ENCODE results near the gene TMPRSS4.

TMPRSS4 gene

DNA sequence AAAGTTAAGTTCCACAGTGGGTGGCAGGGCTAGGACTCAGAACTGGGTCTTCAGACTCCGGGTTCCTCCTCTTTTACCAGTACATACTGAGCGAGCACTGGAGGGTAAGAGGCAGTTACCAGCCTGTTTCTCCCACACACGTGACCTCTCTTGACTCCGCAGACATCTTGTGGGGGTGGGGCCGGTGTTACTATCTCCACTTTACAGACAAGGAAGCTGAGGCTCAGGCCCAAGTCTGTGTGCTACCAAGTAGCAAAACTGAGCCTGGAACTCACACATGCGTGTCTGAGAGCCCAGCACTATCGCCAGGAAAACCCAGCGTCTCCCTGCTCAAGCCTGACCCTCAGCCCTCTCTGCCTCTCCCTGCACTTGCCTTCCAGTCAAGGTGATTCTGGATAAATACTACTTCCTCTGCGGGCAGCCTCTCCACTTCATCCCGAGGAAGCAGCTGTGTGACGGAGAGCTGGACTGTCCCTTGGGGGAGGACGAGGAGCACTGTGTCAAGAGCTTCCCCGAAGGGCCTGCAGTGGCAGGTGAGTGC, 25.9 kb downstream of the TMPRSS4 start:
- H3K27me3 ChIP-seq (ENCODE audit: control insufficient read depth, insufficient read depth, low read length) = no peaks in the 10 kb centered on the region
- no peaks in the 10 kb centered on the region for H3K9me3 ChIP-seq (ENCODE audit: control insufficient read depth, low read length)
- no peak overlapping the region for H3K9ac ChIP-seq (ENCODE audit: low read length)
- H3K4me3 ChIP-seq (ENCODE audit: low read length) = no peak overlapping the region
- peaks cover 6% of the 10 kb centered on the region for H3K36me3 ChIP-seq (ENCODE audit: control insufficient read depth, insufficient read depth, low read length)
- H3K4me1 ChIP-seq (ENCODE audit: control insufficient read depth, insufficient read depth, low read length) = no peaks in the 10 kb centered on the region

- H3K4me1 ChIP-seq (ENCODE audit: control insufficient read depth, insufficient read depth, low read length) = no peaks in the 10 kb centered on the region
- H3K27me3 ChIP-seq (ENCODE audit: control insufficient read depth, insufficient read depth, low read length) = no peaks in the 10 kb centered on the region
- no peaks in the 10 kb centered on the region for H3K9me3 ChIP-seq (ENCODE audit: control insufficient read depth, low read length)
- H3K36me3 ChIP-seq (ENCODE audit: control insufficient read depth, insufficient read depth, low read length) = peaks cover 6% of the 10 kb centered on the region
- H3K4me3 ChIP-seq (ENCODE audit: low read length) = no peak overlapping the region
- H3K9ac ChIP-seq (ENCODE audit: low read length) = no peak overlapping the region
Observed at GRCh38 chr11:118104491-118104890, 27.6 kb downstream of the TMPRSS4 start.

- H3K4me1 ChIP-seq (ENCODE audit: control insufficient read depth, insufficient read depth, low read length) = peaks cover 1% of the 10 kb centered on the region
Observed at GRCh38 chr11:118105657-118106305, 28.9 kb downstream of the TMPRSS4 start.

DNA sequence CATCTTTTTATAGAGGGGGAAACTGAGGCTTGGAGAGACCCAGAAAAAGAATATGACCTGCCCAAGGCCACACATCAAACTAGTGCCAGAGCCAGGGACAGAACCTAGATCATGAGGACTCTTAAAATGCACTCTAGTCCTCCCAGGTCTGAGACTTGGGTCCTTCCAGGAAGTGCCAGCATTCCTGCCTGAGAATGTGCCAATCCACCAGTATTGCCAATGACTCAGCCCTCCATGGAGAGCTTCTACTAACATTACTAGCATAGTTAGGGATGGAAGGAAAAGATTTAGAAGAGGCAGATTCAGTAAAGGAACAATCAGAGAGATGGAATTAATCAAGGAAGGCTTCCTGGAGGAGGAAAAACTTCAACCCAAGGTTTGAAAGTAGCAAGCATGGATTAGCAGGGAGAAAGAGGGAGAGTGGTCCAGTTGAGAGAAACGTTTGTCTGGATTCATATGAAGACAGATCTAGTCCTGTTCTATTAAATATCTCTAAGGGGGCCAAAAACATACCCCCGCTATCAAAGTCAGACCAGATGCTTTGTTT, 30.0 kb downstream of the TMPRSS4 start:
- Histone ChIP-seq H3K27me3 (ENCODE audit: control insufficient read depth, insufficient read depth, low read length) (no peaks in the 10 kb centered on the region), H3K4me1 (ENCODE audit: control insufficient read depth, insufficient read depth, low read length) (peaks cover 6% of the 10 kb centered on the region), H3K4me3 (ENCODE audit: low read length) (no peak overlapping the region), H3K9me3 (ENCODE audit: control insufficient read depth, low read length) (no peaks in the 10 kb centered on the region), H3K9ac (ENCODE audit: low read length) (no peak overlapping the region), H3K36me3 (ENCODE audit: control insufficient read depth, insufficient read depth, low read length) (no peaks in the 10 kb centered on the region)

More at GRCh38 chr11:118105657-118106305, 28.9 kb downstream of the TMPRSS4 start:
- no peaks in the 10 kb centered on the region for H3K27me3 ChIP-seq (ENCODE audit: control insufficient read depth, insufficient read depth, low read length)
- no peaks in the 10 kb centered on the region for H3K9me3 ChIP-seq (ENCODE audit: control insufficient read depth, low read length)
- no peak overlapping the region for H3K9ac ChIP-seq (ENCODE audit: low read length)
- no peak overlapping the region for H3K4me3 ChIP-seq (ENCODE audit: low read length)
- no peaks in the 10 kb centered on the region for H3K36me3 ChIP-seq (ENCODE audit: control insufficient read depth, insufficient read depth, low read length)

- no peak overlapping the region for H3K4me3 ChIP-seq (ENCODE audit: low read length)
- peaks cover 6% of the 10 kb centered on the region for H3K4me1 ChIP-seq (ENCODE audit: control insufficient read depth, insufficient read depth, low read length)
- H3K9me3 ChIP-seq (ENCODE audit: control insufficient read depth, low read length) = no peaks in the 10 kb centered on the region
- no peaks in the 10 kb centered on the region for H3K36me3 ChIP-seq (ENCODE audit: control insufficient read depth, insufficient read depth, low read length)
- no peak overlapping the region for H3K9ac ChIP-seq (ENCODE audit: low read length)
- H3K27me3 ChIP-seq (ENCODE audit: control insufficient read depth, insufficient read depth, low read length) = no peaks in the 10 kb centered on the region
Observed at GRCh38 chr11:118108513-118108912, 31.6 kb downstream of the TMPRSS4 start.

DNA sequence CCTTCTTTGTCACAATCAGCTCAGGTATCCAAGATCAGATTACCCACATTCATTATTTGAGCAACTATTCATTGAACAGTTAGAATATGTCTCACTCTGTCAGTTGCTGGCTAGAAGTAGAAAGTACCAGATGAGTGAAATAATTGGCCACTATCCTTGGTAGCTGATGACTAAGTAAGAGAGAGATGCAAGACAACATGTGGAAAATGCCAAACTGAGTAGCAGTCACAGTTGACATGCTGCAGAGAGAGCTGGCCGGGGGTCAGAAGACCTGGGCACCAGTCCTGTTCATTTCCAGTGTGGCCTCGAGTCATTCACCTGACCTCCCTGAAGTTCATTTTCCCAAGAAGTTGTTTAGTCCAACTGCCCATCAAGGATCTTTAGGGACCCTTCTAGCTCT, 32.4 kb downstream of the TMPRSS4 start:
- Histone ChIP-seq H3K9ac (ENCODE audit: low read length) (no peak overlapping the region), H3K9me3 (ENCODE audit: control insufficient read depth, low read length) (no peaks in the 10 kb centered on the region), H3K4me1 (ENCODE audit: control insufficient read depth, insufficient read depth, low read length) (peaks cover 6% of the 10 kb centered on the region), H3K27me3 (ENCODE audit: control insufficient read depth, insufficient read depth, low read length) (no peaks in the 10 kb centered on the region), H3K4me3 (ENCODE audit: low read length) (no peak overlapping the region), H3K36me3 (ENCODE audit: control insufficient read depth, insufficient read depth, low read length) (no peaks in the 10 kb centered on the region)

GRCh38 chr11:118111019-118111743, 34.3 kb downstream of the TMPRSS4 start:
- H3K36me3 ChIP-seq (ENCODE audit: control insufficient read depth, insufficient read depth, low read length) = no peaks in the 10 kb centered on the region
- no peaks in the 10 kb centered on the region for H3K9me3 ChIP-seq (ENCODE audit: control insufficient read depth, low read length)
- H3K4me3 ChIP-seq (ENCODE audit: low read length) = no peak overlapping the region
- no peaks in the 10 kb centered on the region for H3K27me3 ChIP-seq (ENCODE audit: control insufficient read depth, insufficient read depth, low read length)
- H3K4me1 ChIP-seq (ENCODE audit: control insufficient read depth, insufficient read depth, low read length) = peaks cover 6% of the 10 kb centered on the region
- H3K9ac ChIP-seq (ENCODE audit: low read length) = peak overlapping the region; percentile 7

GRCh38 chr11:118111744-118112035, 34.8 kb downstream of the TMPRSS4 start:
- H3K4me1 ChIP-seq (ENCODE audit: control insufficient read depth, insufficient read depth, low read length) = peaks cover 6% of the 10 kb centered on the region
- H3K4me3 ChIP-seq (ENCODE audit: low read length) = no peak overlapping the region
- H3K9ac ChIP-seq (ENCODE audit: low read length) = peak overlapping the region; percentile 7
- no peaks in the 10 kb centered on the region for H3K36me3 ChIP-seq (ENCODE audit: control insufficient read depth, insufficient read depth, low read length)
- H3K9me3 ChIP-seq (ENCODE audit: control insufficient read depth, low read length) = no peaks in the 10 kb centered on the region
- no peaks in the 10 kb centered on the region for H3K27me3 ChIP-seq (ENCODE audit: control insufficient read depth, insufficient read depth, low read length)

- peaks cover 6% of the 10 kb centered on the region for H3K4me1 ChIP-seq (ENCODE audit: control insufficient read depth, insufficient read depth, low read length)
- no peaks in the 10 kb centered on the region for H3K9me3 ChIP-seq (ENCODE audit: control insufficient read depth, low read length)
- H3K9ac ChIP-seq (ENCODE audit: low read length) = no peak overlapping the region
- no peak overlapping the region for H3K4me3 ChIP-seq (ENCODE audit: low read length)
- no peaks in the 10 kb centered on the region for H3K27me3 ChIP-seq (ENCODE audit: control insufficient read depth, insufficient read depth, low read length)
- peaks cover 6% of the 10 kb centered on the region for H3K36me3 ChIP-seq (ENCODE audit: control insufficient read depth, insufficient read depth, low read length)
Observed at GRCh38 chr11:118112711-118113430, 36.0 kb downstream of the TMPRSS4 start.

- Histone ChIP-seq H3K4me3 (ENCODE audit: low read length) (no peak overlapping the region), H3K4me1 (ENCODE audit: control insufficient read depth, insufficient read depth, low read length) (peaks cover 6% of the 10 kb centered on the region), H3K36me3 (ENCODE audit: control insufficient read depth, insufficient read depth, low read length) (peaks cover 14% of the 10 kb centered on the region), H3K9ac (ENCODE audit: low read length) (no peak overlapping the region), H3K9me3 (ENCODE audit: control insufficient read depth, low read length) (no peaks in the 10 kb centered on the region), H3K27me3 (ENCODE audit: control insufficient read depth, insufficient read depth, low read length) (no peaks in the 10 kb centered on the region)
Observed at GRCh38 chr11:118114266-118114665, 37.4 kb downstream of the TMPRSS4 start.

DNA sequence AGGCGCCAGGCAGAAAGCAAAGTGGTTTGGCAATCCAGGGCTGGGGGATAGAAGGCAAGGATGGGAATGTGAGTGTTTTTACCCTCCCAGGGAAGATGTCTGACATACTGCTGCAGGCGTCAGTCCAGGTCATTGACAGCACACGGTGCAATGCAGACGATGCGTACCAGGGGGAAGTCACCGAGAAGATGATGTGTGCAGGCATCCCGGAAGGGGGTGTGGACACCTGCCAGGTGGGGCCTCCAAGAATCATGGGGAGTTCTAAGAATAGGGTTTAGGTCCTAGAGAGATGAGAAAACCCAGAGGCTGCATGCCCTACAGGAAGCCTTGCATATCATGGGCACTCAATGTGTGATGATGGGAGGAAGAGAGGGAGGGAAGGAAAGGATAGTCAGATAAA, 38.2 kb downstream of the TMPRSS4 start:
- H3K9me3 ChIP-seq (ENCODE audit: control insufficient read depth, low read length) = no peaks in the 10 kb centered on the region
- peaks cover 6% of the 10 kb centered on the region for H3K4me1 ChIP-seq (ENCODE audit: control insufficient read depth, insufficient read depth, low read length)
- peaks cover 14% of the 10 kb centered on the region for H3K36me3 ChIP-seq (ENCODE audit: control insufficient read depth, insufficient read depth, low read length)
- H3K9ac ChIP-seq (ENCODE audit: low read length) = no peak overlapping the region
- no peak overlapping the region for H3K4me3 ChIP-seq (ENCODE audit: low read length)
- no peaks in the 10 kb centered on the region for H3K27me3 ChIP-seq (ENCODE audit: control insufficient read depth, insufficient read depth, low read length)
